SK-N-SH (cell line): Measurements from ENCODE around the gene NRDC.

ENCODE experiments used
- CTCF ChIP-seq: fragments of 200-600 bp; sonication (generic); IDR thresholded peaks from 2 replicates; pipeline ENCODE4 v1.6.1; 2017; ENCODE audit warnings: antibody characterized with exemption, mild to moderate bottlenecking, moderate library complexity
- POLR2AphosphoS5 ChIP-seq: IDR thresholded peaks from 2 replicates; pipeline ENCODE4 v1.6.1; 2012; ENCODE audit warnings: low read depth, low read length
- TAF1 ChIP-seq: IDR thresholded peaks from 2 replicates; pipeline ENCODE4 v1.6.1; 2012; ENCODE audit warnings: low read depth, mild to moderate bottlenecking, low read length, moderate library complexity, borderline replicate concordance

- no peak for TF ChIP-seq TAF1
- TF ChIP-seq CTCF: no peak
- TF ChIP-seq POLR2AphosphoS5: no peak
These were observed 7.1 kb downstream of the NRDC start for GRCh38 chr1:51871351-51871975.
